H1 (cell line): ENCODE results near the gene HSPBP1. TPM values are rescaled to one million over a fixed set of nuclear protein-coding genes. Genes with fewer than 3 reads are reported as not detected.

ENCODE experiments used
- CTCF ChIA-PET: fragments of 300-600 bp; sonication (Branson Sonifier 250); formaldehyde crosslinking; loops from one replicate; lab custom pipeline; 2021; ENCODE audit not compliant: partially characterized antibody; lab: Charles Lee
- POLR2A ChIA-PET: fragments of 300-600 bp; sonication (Branson Sonifier 250); formaldehyde crosslinking; loops from one replicate; lab custom pipeline; 2021; ENCODE audit warnings: inconsistent platforms; ENCODE audit not compliant: partially characterized antibody; lab: Charles Lee
- DNase-seq, 2 experiments: peaks; one replicate each; pipeline versions ENCODE4 v3.0.0 to v3.0.0-alpha.2; 2010 to 2022; ENCODE audit warnings: low spot score in 2 of 2, low read depth in 1 of 2, mixed read lengths in 1 of 2
- FAIRE-seq: peaks from 2 replicates; lab custom pipeline; 2011; peaks lifted over from hg19 to GRCh38; lab: Jason Lieb, UNC
- H2AFZ ChIP-seq: 2 replicates; pipeline ENCODE4 v1.8.1; 2012; ENCODE audit warnings: low read length, inconsistent platforms
- H2AK5ac ChIP-seq: 2 replicates; pipeline ENCODE4 v1.6.1; 2013; ENCODE audit warnings: low read depth, low read length
- H2BK120ac ChIP-seq: replicated peaks from 2 replicates; pipeline ENCODE3; 2013; ENCODE audit warnings: low read depth, low read length, inconsistent platforms
- H2BK12ac ChIP-seq: 2 replicates; pipeline ENCODE4 v1.6.1; 2013; ENCODE audit warnings: low read depth, low read length
- H2BK15ac ChIP-seq: 2 replicates; pipeline ENCODE4 v1.6.1; 2013; ENCODE audit warnings: low read length
- H2BK20ac ChIP-seq: 2 replicates; pipeline ENCODE4 v1.6.1; 2013; ENCODE audit warnings: low read length
- H2BK5ac ChIP-seq: 2 replicates; pipeline ENCODE4 v1.6.1; 2013; ENCODE audit warnings: low read depth, low read length
- H3K14ac ChIP-seq: 2 replicates; pipeline ENCODE4 v1.6.1; 2013; ENCODE audit warnings: inconsistent platforms; ENCODE audit not compliant: insufficient read length
- H3K18ac ChIP-seq: 2 replicates; pipeline ENCODE4 v1.6.1; 2013; ENCODE audit warnings: low read length; ENCODE audit errors: extremely low read depth
- H3K23ac ChIP-seq: 2 replicates; pipeline ENCODE4 v1.6.1; 2013; ENCODE audit warnings: inconsistent platforms; ENCODE audit not compliant: insufficient read length
- H3K23me2 ChIP-seq: 2 replicates; pipeline ENCODE4 v1.6.1; 2013; ENCODE audit warnings: low read depth, low read length
- H3K27ac ChIP-seq: 2 replicates; pipeline ENCODE4 v1.6.1; 2011; ENCODE audit warnings: low read depth, low read length, inconsistent platforms
- H3K27me3 ChIP-seq, 4 experiments: replicated peaks in 1 of 4; 1 replicate in 1 of 4; 2 replicates in 3 of 4; pipeline versions ENCODE4 v1.6.1 to v1.8.1; 2011 to 2013; ENCODE audit warnings: low read length in 3 of 4, mild to moderate bottlenecking in 3 of 4, inconsistent platforms in 2 of 4, mixed read lengths in 2 of 4, moderate library complexity in 1 of 4; ENCODE audit not compliant: control insufficient read depth in 3 of 4, insufficient read depth in 3 of 4; ENCODE audit errors: extremely low read depth in 1 of 4
- H3K36me3 ChIP-seq, 4 experiments: 2 replicates each; pipeline versions ENCODE4 v1.6.1 to v1.8.1; 2011 to 2013; ENCODE audit warnings: mild to moderate bottlenecking in 4 of 4, low read length in 3 of 4, moderate library complexity in 2 of 4, control low read depth in 1 of 4, inconsistent platforms in 1 of 4; ENCODE audit not compliant: insufficient read depth in 4 of 4, control insufficient read depth in 2 of 4
- H3K4ac ChIP-seq: replicated peaks from 2 replicates; pipeline ENCODE3; 2013; ENCODE audit warnings: low read length, low read depth, mixed read lengths, inconsistent platforms; ENCODE audit not compliant: insufficient read length
- H3K4me1 ChIP-seq, 4 experiments: replicated peaks in 1 of 4; 1 replicate in 1 of 4; 2 replicates in 3 of 4; pipeline versions ENCODE4 v1.6.1 to v1.8.1; 2011 to 2013; ENCODE audit warnings: low read length in 3 of 4, inconsistent platforms in 2 of 4, mixed read lengths in 1 of 4; ENCODE audit not compliant: insufficient read depth in 4 of 4, control insufficient read depth in 3 of 4
- H3K4me2 ChIP-seq, 2 experiments: 2 replicates each; pipeline versions ENCODE4 v1.6.1 to v1.8.1; 2011 to 2013; ENCODE audit warnings: low read depth in 2 of 2, low read length in 2 of 2, control low read depth in 1 of 2, inconsistent platforms in 1 of 2, mild to moderate bottlenecking in 1 of 2; ENCODE audit not compliant: insufficient read depth in 1 of 2
- H3K4me3 ChIP-seq, 4 experiments: fragments of 200-600, 300-600 bp in 1 of 4; sonication (generic), shearing (Covaris generic), sonication (Bioruptor Twin) in 1 of 4; 2 replicates each; pipeline versions ENCODE4 v1.5.1 to v1.8.1; 2011 to 2016; ENCODE audit warnings: low read length in 4 of 4, low read depth in 3 of 4, control low read depth in 2 of 4, inconsistent platforms in 2 of 4, mild to moderate bottlenecking in 2 of 4, mixed read lengths in 1 of 4, moderate library complexity in 1 of 4; ENCODE audit not compliant: insufficient read depth in 2 of 4; ENCODE audit errors: extremely low read depth in 1 of 4
- H3K56ac ChIP-seq: replicated peaks from 2 replicates; pipeline ENCODE3; 2013; ENCODE audit warnings: low read depth, mild to moderate bottlenecking, mixed read lengths, low read length, inconsistent platforms; ENCODE audit not compliant: insufficient read length
- H3K79me1 ChIP-seq: 2 replicates; pipeline ENCODE4 v1.6.1; 2013; ENCODE audit warnings: low read depth, low read length, control low read depth
- H3K79me2 ChIP-seq, 2 experiments: 2 replicates each; pipeline versions ENCODE4 v1.6.1 to v1.8.1; 2012 to 2013; ENCODE audit warnings: low read length in 2 of 2, mild to moderate bottlenecking in 2 of 2, inconsistent platforms in 1 of 2; ENCODE audit not compliant: insufficient read depth in 2 of 2, control insufficient read depth in 1 of 2
- H3K9ac ChIP-seq, 4 experiments: replicated peaks in 1 of 4; 1 replicate in 1 of 4; 2 replicates in 3 of 4; pipeline versions ENCODE4 v1.6.1 to v1.8.1; 2011 to 2013; ENCODE audit warnings: low read depth in 3 of 4, low read length in 3 of 4, control low read depth in 2 of 4, mild to moderate bottlenecking in 2 of 4, moderate library complexity in 2 of 4, inconsistent platforms in 1 of 4; ENCODE audit errors: extremely low read depth in 1 of 4
- H3K9me3 ChIP-seq, 2 experiments: 2 replicates each; pipeline versions ENCODE4 v1.6.1 to v1.8.1; 2012 to 2013; ENCODE audit warnings: mild to moderate bottlenecking in 2 of 2, moderate library complexity in 2 of 2, control low read depth in 1 of 2, inconsistent platforms in 1 of 2, low read depth in 1 of 2, low read length in 1 of 2, mixed read lengths in 1 of 2; ENCODE audit not compliant: insufficient read depth in 2 of 2
- H4K20me1 ChIP-seq, 2 experiments: replicated peaks in 1 of 2; 2 replicates each; pipeline versions ENCODE3 to v1.8.1; 2011 to 2013; ENCODE audit warnings: inconsistent platforms in 2 of 2, low read length in 2 of 2, mild to moderate bottlenecking in 1 of 2; ENCODE audit not compliant: insufficient read depth in 2 of 2, control insufficient read depth in 1 of 2
- H4K5ac ChIP-seq: 2 replicates; pipeline ENCODE4 v1.6.1; 2013; ENCODE audit warnings: low read length, low read depth, mixed read lengths, inconsistent platforms; ENCODE audit not compliant: insufficient read length
- H4K8ac ChIP-seq: 2 replicates; pipeline ENCODE4 v1.8.0; 2013; ENCODE audit warnings: mild to moderate bottlenecking, moderate library complexity, low read length, inconsistent platforms; ENCODE audit not compliant: insufficient read depth; ENCODE audit errors: extremely low read depth
- H4K91ac ChIP-seq: replicated peaks from 2 replicates; pipeline ENCODE3; 2013; ENCODE audit warnings: low read length, mixed read lengths, inconsistent platforms; ENCODE audit not compliant: insufficient read length
- ATF3 ChIP-seq: IDR thresholded peaks from 2 replicates; pipeline ENCODE4 v1.6.1; 2011; ENCODE audit warnings: low read depth, mild to moderate bottlenecking, low read length; ENCODE audit not compliant: insufficient read depth
- BCL11A ChIP-seq, 2 experiments: IDR thresholded peaks; one replicate each; pipeline ENCODE4 v1.6.1; 2011; ENCODE audit warnings: low read depth in 2 of 2, low read length in 2 of 2, mild to moderate bottlenecking in 2 of 2
- CHD1 ChIP-seq: IDR thresholded peaks from 2 replicates; pipeline ENCODE4 v1.6.1; 2012; ENCODE audit warnings: low read depth, low read length, improper control_type of control experiment
- CREB1 ChIP-seq: IDR thresholded peaks from 2 replicates; pipeline ENCODE4 v1.6.1; 2012; ENCODE audit warnings: inconsistent platforms
- CTBP2 ChIP-seq: IDR thresholded peaks from 2 replicates; pipeline ENCODE4 v1.7.0; 2011; ENCODE audit warnings: borderline replicate concordance, mild to moderate bottlenecking, moderate library complexity, mixed read lengths, low read length; ENCODE audit not compliant: insufficient read depth, insufficient read length
- EZH2 ChIP-seq: fragments of 200-600 bp; sonication (generic); IDR thresholded peaks from 2 replicates; pipeline ENCODE4 v1.7.1; 2012; ENCODE audit warnings: low read depth, mild to moderate bottlenecking, moderate library complexity, low read length, inconsistent platforms; ENCODE audit not compliant: severe bottlenecking
- FOSL1 ChIP-seq: IDR thresholded peaks from 2 replicates; pipeline ENCODE4 v1.6.1; 2011; ENCODE audit warnings: mild to moderate bottlenecking, low read depth, low read length, moderate library complexity; ENCODE audit not compliant: insufficient read depth
- MAX ChIP-seq: IDR thresholded peaks from 2 replicates; pipeline ENCODE4 v1.6.1; 2012; ENCODE audit warnings: inconsistent platforms
- NANOG ChIP-seq: IDR thresholded peaks from 2 replicates; pipeline ENCODE4 v1.6.1; 2011; ENCODE audit warnings: low read length, low read depth, mild to moderate bottlenecking, inconsistent platforms; ENCODE audit not compliant: insufficient read depth, poor library complexity, severe bottlenecking
- RFX5 ChIP-seq: IDR thresholded peaks from 2 replicates; pipeline ENCODE4 v1.6.1; 2011; ENCODE audit warnings: low read depth, low read length, improper control_type of control experiment, borderline replicate concordance
- RXRA ChIP-seq: IDR thresholded peaks from 2 replicates; pipeline ENCODE4 v1.6.1; 2011; ENCODE audit warnings: low read depth, mild to moderate bottlenecking, low read length, moderate library complexity; ENCODE audit not compliant: insufficient read depth
- SP2 ChIP-seq: IDR thresholded peaks from 2 replicates; pipeline ENCODE4 v1.6.1; 2012; ENCODE audit warnings: mild to moderate bottlenecking, low read length, inconsistent platforms
- TBP ChIP-seq: IDR thresholded peaks from 2 replicates; pipeline ENCODE4 v1.6.1; 2011; ENCODE audit warnings: low read depth, low read length, improper control_type of control experiment
- WGBS, 2 experiments: shearing (Covaris generic) in 1 of 2; methylation state at CpG; one replicate each; pipeline versions ENCODE4 v1.1.6 to v1.1.7; 2013 to 2015; ENCODE audit warnings: low lambda C conversion rate in 2 of 2, mixed read lengths in 2 of 2, inconsistent platforms in 1 of 2, low coverage in 1 of 2, missing lambda C conversion rate in 1 of 2; ENCODE audit not compliant: insufficient replicate concordance in 2 of 2, insufficient coverage in 1 of 2, insufficient read length in 1 of 2; ENCODE audit errors: extremely low coverage in 1 of 2, missing lambda C conversion rate in 1 of 2; 5-methylcytosine and 5-hydroxymethylcytosine counted together
- polyA plus RNA-seq, 7 experiments: library from polyadenylated mRNA; depleted of rRNA in 3 of 7; stranded (reverse) in 5 of 7; unstranded in 2 of 7; fragments of >200 nt in 5 of 7; fragments of 200-250 nt in 2 of 7; gene quantifications; 1 replicate in 5 of 7; 2 replicates in 1 of 7; 4 replicates in 1 of 7; pipeline versions ENCODE4 v1.2.1 to v1.2.3, GENCODE V29; 2011 to 2013; ENCODE audit warnings: missing spikeins in 2 of 7, mixed read lengths in 2 of 7
- total RNA-seq: library from RNA; stranded (reverse); fragmentation: NEBNext Ultra II Directional; extraction: Animal tissue kit (Norgen Biotek cat#: 25700); gene quantifications from 2 replicates; pipeline ENCODE4 v1.2.1, GENCODE V29; 2021

Gene HSPBP1
- total and polyA plus RNA-seq, 2 of the 8 experiments (the other 6 are each of a cell fraction or from before 2014, with no cell fraction given) = 63.4 to 100 TPM

GRCh38 chr19:55249841-55250240 is 30.1 kb downstream of the HSPBP1 start:
- H2BK120ac ChIP-seq = no peak overlapping the region
- H3K27me3 ChIP-seq = no peaks in the 10 kb centered on the region
- H4K5ac ChIP-seq = no peak overlapping the region
- peaks cover 28 to 53% of the 10 kb centered on the region in 2 experiments for H4K20me1 ChIP-seq
- H3K56ac ChIP-seq = no peak overlapping the region
- H2BK12ac ChIP-seq = no peak overlapping the region
- TF ChIP-seq CTBP2 (no peak), BCL11A (IDR thresholded peaks at IDR 0.05; ENCODE audit: low read depth in 2 of 2, low read length in 2 of 2) (no peak), TBP (no peak), EZH2 (no peak), CREB1 (no peak), ATF3 (no peak), RXRA (no peak), RFX5 (no peak), SP2 (no peak), MAX (no peak), FOSL1 (no peak), NANOG (no peak), CHD1 (no peak)
- H4K8ac ChIP-seq = no peak overlapping the region; the same call in 1 of the 2 replicates
- no peak overlapping the region for H3K18ac ChIP-seq
- CTCF ChIA-PET = interaction anchor here (0.7 to 1.2 kb wide), 2 partner anchors 9 to 10 kb away, joined by 3 to 4 read pairs; no protein-coding TSS in a partner anchor
- peaks cover 3 to 11% (median 5%) of the 10 kb centered on the region in 4 experiments; a peak in 6 of 7 replicates for H3K4me1 ChIP-seq
- 86% methylated on average over 11 of the region's 11 CpGs; no CpG with 5 or more reads in 1 of the 2 experiments for WGBS, 2 experiments
- no peak overlapping the region for H2BK15ac ChIP-seq
- peaks cover 8 to 73% of the 10 kb centered on the region in 2 experiments; a peak in 3 of 4 replicates for H3K79me2 ChIP-seq
- H3K23ac ChIP-seq = no peak overlapping the region
- no peak overlapping the region for H2BK20ac ChIP-seq
- FAIRE-seq (no peak), DNase-seq (no peak)
- no peaks in the 10 kb centered on the region for H3K23me2 ChIP-seq
- no peak overlapping the region for H3K4me2 ChIP-seq
- H4K91ac ChIP-seq = no peak overlapping the region
- H3K9me3 ChIP-seq = no peaks in the 10 kb centered on the region
- no peak overlapping the region for H2AK5ac ChIP-seq
- no peak overlapping the region for H2AFZ ChIP-seq
- no peak overlapping the region for H3K4ac ChIP-seq
- no peak overlapping the region for H3K9ac ChIP-seq
- H3K36me3 ChIP-seq = peaks cover 3 to 12% (median 7%) of the 10 kb centered on the region in 4 experiments; a peak in 5 of 8 replicates
- H3K79me1 ChIP-seq = peaks cover 27% of the 10 kb centered on the region
- POLR2A ChIA-PET = no interaction called here
- H2BK5ac ChIP-seq = no peak overlapping the region
- no peak overlapping the region for H3K4me3 ChIP-seq
- no peak overlapping the region for H3K14ac ChIP-seq
- no peak overlapping the region for H3K27ac ChIP-seq
